ENCODE measurements around the gene CIDEB.

CIDEB gene

GRCh38 chr14:24279301-24280186, 28.2 kb downstream of the CIDEB start:
- TF ChIP-seq, protein P1, sequence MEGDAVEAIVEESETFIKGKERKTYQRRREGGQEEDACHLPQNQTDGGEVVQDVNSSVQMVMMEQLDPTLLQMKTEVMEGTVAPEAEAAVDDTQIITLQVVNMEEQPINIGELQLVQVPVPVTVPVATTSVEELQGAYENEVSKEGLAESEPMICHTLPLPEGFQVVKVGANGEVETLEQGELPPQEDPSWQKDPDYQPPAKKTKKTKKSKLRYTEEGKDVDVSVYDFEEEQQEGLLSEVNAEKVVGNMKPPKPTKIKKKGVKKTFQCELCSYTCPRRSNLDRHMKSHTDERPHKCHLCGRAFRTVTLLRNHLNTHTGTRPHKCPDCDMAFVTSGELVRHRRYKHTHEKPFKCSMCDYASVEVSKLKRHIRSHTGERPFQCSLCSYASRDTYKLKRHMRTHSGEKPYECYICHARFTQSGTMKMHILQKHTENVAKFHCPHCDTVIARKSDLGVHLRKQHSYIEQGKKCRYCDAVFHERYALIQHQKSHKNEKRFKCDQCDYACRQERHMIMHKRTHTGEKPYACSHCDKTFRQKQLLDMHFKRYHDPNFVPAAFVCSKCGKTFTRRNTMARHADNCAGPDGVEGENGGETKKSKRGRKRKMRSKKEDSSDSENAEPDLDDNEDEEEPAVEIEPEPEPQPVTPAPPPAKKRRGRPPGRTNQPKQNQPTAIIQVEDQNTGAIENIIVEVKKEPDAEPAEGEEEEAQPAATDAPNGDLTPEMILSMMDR (IDR thresholded peaks at IDR 0.05; ENCODE audit: borderline replicate concordance, insufficient read depth, low read depth, low read length), result peak; percentile 42; the same call in 1 of the 2 replicates
- H3K4me3 ChIP-seq (ENCODE audit: low read depth, low read length), result no peak overlapping the region

DNA sequence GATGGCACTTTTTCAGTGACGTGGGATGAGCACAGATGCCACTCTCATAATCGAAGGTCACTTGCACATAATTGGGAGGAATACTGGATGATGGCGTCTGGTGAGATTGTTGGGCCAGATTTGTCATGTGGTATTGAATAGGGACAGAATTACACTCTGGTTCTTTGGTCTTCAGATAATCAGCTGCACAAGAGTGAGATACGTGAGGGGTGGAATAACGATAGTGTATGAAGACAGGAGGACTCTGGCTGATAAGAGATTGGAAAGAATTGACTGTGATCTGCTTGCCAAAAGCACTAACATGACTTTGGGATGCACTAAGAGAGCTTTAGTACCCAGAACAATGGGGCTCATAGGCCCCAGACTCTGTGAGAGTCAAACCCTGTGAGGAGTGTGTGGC, 29.4 kb downstream of the CIDEB start:
- TF ChIP-seq, protein P1 (IDR thresholded peaks at IDR 0.05; ENCODE audit: borderline replicate concordance, insufficient read depth, low read depth, low read length), result no peak

DNA sequence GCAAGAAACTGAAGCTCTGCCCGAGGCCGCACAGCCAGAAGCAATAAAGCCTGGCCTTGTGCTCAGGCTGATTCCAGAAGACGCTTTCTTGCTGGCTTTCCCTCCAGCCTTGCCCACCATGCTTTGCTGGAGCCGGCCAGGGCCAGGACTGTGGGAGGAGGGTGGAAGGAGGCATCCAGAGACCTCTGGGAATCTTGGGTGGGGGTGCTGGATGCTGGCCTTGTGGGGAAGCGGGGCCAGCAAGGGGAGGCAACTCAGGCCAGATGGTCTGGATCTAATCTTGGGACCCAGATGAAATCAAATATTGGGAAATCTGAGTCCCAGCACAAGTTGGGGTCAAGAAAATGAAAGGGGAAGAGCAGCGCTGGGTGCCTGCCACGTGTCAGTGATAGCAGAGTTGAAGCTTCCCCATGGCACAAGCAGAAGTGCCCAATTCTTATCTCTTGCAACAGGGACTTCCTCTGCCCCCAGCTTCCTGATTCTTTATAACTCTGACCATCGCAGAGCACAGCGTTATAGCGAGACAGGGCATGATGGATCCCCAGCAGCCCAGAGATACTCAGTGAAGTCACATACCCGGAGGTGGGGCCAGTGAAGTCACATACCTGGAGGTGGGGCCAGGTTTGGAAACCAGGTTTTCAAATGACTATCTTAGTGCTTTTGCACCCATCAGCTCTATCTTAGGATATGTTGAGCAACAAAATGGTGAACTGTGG, 30.0 kb downstream of the CIDEB start:
- H3K4me3 ChIP-seq (ENCODE audit: low read depth, low read length), result no peak overlapping the region
- TF ChIP-seq, protein P1 (IDR thresholded peaks at IDR 0.05; ENCODE audit: borderline replicate concordance, insufficient read depth, low read depth, low read length), result no peak

More for the DNA sequence above, 29.4 kb downstream of the CIDEB start:
- no peak overlapping the region for H3K4me3 ChIP-seq (ENCODE audit: low read depth, low read length)

- TF ChIP-seq, protein P1 (IDR thresholded peaks at IDR 0.05; ENCODE audit: borderline replicate concordance, insufficient read depth, low read depth, low read length), result no peak
- no peak overlapping the region for H3K4me3 ChIP-seq (ENCODE audit: low read depth, low read length)
Observed at GRCh38 chr14:24277071-24277470, 30.7 kb downstream of the CIDEB start.

DNA sequence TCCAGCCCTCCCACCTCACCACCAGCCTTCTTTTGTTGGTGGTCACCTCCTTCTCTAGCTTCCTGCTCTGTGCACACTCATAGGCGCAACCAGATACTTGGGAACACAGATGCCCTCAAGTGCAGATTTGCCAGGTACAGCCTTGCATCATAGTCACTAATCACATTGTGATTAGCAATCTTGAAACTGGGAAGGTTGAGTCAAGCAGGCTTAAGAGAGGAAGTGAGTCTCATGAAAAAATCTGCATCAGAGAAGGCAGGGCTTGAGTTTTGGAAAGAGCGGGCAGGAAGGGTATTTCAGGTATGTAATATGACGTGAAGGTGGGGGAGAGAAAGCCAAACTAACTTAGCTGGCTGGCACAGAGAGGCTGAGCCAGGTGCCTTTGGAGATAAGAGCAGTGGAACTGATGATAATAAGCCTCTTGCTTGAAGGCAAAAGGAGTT, 33.7 kb downstream of the CIDEB start:
- H3K4me3 ChIP-seq (ENCODE audit: low read depth, low read length), result no peak overlapping the region
- TF ChIP-seq, protein P1 (IDR thresholded peaks at IDR 0.05; ENCODE audit: borderline replicate concordance, insufficient read depth, low read depth, low read length), result no peak

GRCh38 chr14:24273422-24273998, 34.3 kb downstream of the CIDEB start:
- H3K4me3 ChIP-seq (ENCODE audit: low read depth, low read length), result no peak overlapping the region
- TF ChIP-seq, protein P1 (IDR thresholded peaks at IDR 0.05; ENCODE audit: borderline replicate concordance, insufficient read depth, low read depth, low read length), result no peak

Measured in GM12875 (cell line).